Fibroblast of peridontal ligament (primary cell): ENCODE measurements around the gene LRSAM1.
"Not testable (repeated sequence)": the region's sequence is repeated elsewhere in the genome, so short reads cannot be mapped to it uniquely, and the experiment has no call there.

Experiments
- DNase-seq: peaks from one replicate; pipeline ENCODE4 v3.0.0-alpha.2; 2010; ENCODE audit errors: extremely low read depth

Gene LRSAM1

DNA sequence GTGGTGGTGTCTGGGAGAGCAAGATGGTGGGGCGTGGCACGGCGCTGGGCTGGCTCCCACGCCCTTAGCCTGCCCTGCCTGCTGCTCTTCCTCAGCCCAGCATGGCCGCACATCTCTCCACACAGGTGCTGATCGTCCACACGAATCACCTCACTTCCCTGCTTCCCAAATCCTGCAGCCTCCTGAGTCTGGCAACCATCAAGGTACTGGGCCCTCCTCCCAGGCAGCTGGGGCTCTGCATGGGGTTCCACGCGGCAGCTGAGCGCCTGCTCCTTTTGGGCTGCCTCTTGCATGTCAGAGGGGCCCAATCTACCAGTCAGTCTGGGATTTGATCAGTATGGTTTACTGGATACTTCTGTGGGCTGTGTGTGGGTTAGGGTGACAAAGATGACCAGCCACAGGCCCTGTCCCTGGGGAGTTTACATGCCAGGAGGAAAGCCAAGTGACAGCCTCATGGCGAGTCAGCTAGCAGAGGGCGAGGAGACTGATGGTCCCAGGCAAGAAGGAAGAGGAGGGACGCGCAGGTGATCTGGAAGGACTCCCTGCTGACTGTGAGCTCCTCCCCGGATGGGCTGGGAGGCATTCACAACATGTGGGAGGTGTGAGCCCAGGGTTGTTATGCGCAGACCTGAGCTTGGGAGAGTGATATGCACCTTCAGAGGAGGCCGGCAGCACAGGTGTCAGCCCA, 6.0 kb downstream of the LRSAM1 start:
- no peak for DNase-seq

- no peak for DNase-seq
Measured at GRCh38 chr9:127458921-127459320, 7.6 kb downstream of the LRSAM1 start.

DNA sequence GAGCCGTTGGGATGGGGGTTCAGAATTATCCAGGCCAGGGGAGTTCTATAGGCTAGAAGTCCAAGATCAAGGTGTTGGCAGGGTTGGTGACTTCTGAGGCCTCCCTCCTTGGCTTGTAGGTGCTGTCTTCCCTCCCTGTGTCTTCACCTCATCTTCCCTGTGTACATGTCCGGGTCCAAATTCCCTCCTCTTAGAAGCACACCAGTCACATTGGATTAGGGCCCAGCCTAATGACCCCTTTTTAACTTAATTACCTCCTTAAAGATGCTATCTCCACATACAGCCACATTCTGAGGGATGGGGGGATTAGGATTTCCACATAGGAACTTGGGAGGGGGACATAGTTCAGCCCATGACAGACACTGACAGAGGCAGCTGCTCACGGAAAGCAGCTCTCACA, 12.1 kb downstream of the LRSAM1 start:
- DNase-seq: no peak

GRCh38 chr9:127463911-127464310, 12.6 kb downstream of the LRSAM1 start:
- no peak for DNase-seq

DNA sequence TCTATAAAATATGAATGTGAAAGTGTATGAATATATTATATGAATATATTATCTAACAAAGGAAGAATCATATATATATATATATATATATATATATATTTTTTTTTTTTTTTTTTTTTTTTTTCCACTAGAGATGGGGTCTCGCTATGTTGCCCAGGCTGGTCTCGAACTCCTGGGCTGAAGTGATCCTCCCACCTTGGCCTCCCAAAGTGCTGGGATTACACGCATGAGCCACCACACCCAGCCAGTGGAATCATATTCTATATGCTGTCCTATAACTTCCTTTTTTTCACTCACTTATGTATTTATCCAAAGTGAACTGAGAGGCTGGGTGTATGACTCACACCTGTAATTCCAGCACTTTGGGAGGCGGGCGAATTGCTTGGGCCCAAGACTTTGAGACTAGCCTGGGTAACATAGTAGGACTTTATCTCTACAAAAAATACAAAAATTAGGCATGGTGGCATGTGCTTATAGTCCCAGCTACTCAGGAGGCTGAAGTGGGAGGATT, 15.2 kb downstream of the LRSAM1 start:
- DNase-seq: not testable (repeated sequence)

DNA sequence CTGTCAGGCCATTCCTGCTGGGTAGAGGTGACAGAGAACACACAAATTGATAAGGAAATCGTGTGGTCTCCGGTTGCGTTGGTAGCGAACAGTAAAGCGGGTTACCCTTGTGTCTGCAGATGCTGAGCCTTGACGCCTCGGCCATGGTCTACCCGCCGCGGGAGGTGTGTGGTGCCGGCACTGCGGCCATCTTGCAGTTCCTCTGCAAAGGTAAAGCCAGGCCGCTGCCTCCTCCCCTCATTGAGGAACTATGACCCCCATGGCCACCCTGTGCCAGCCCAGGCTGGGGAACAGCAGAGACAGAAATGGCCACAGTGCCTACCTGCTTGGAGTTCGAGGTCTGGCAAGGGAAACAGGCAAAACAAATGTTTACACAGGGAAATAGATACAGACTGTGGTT, 16.3 kb downstream of the LRSAM1 start:
- DNase-seq: no peak

DNA sequence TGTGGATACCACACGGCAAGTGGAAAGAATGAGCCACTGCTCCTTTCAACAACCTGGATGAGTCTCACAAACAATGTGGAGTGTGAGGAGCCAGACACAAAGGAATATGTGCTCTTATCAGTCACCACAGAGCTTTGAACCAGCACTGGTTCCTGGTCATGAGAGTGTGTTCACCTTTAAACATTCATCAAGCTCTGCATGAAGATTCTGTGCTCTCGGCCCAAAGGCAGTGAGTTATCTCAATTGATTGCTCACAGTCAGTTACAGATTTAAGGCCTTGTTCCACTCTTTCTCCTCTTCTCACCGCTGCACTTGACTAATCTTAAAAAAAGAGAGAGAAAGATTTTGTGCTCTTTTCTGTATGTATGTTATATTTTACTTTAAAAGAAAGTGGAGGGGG, 19.4 kb downstream of the LRSAM1 start:
- DNase-seq: no peak

GRCh38 chr9:127473501-127473900, 22.2 kb downstream of the LRSAM1 start:
- no peak for DNase-seq

GRCh38 chr9:127473932-127474331, 22.6 kb downstream of the LRSAM1 start:
- no peak for DNase-seq

DNA sequence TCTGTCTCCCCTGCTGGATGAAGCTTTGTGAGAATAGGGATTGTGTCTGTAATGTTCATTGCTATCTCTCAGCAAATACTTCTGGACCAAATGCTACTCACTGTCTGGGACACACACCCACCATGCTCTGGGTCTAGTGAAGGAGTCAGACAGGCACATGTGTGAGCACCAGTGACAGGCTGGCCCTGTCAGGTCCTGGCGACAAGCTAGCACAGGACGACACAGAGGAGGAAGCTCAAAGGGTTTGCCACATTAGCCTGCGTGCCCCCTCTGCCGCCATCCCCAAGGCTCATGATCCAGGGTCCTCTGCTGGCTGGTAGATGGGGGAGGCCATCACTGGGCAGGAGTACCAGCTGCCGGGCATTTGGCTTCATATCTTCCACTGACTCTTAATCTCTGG, 23.3 kb downstream of the LRSAM1 start:
- DNase-seq: no peak

DNA sequence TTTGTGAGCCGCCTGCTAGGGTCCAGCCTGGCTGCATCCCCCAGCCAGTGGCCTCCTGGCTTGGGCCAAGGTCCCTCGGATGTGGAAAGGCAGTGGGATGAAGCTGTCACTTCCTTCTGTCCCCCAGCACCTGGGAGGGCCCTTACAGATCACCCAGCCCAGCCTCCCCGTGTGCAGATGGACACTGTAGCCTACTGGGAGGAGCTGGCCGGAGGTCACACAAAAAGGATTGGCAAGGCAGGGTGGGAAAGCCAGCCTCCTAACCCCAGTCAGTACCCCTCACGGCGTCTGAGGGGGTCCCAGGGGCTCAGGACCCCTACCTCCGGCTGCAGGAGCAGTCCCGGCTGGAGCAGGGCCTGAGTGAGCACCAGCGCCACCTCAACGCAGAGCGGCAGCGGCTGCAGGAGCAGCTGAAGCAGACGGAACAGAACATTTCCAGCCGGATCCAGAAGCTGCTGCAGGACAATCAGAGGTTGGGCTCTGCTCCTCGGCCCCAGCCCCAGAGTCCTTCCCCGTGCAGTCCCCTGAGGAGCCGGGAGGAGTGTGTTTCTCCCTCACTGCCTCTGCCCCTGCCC, 28.3 kb downstream of the LRSAM1 start:
- DNase-seq: no peak

DNA sequence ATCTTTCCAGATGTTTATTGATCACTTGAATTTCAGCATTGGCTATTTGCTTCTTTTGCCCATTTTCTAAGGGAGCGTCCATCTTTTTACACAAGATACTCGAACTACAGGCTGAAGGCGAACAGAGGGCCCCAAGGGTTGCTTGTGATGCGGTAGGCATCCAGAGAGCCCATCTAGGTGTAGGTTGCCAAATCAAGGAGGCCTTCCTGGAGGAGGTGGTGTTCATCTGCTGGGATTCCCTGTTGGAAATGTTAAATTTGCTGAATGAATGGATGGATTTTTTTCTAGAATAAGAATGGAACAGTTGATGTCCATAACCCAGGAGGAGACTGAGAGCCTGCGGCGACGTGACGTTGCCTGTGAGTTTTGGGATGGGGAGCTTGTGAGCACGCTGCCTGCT, 31.4 kb downstream of the LRSAM1 start:
- DNase-seq: no peak

DNA sequence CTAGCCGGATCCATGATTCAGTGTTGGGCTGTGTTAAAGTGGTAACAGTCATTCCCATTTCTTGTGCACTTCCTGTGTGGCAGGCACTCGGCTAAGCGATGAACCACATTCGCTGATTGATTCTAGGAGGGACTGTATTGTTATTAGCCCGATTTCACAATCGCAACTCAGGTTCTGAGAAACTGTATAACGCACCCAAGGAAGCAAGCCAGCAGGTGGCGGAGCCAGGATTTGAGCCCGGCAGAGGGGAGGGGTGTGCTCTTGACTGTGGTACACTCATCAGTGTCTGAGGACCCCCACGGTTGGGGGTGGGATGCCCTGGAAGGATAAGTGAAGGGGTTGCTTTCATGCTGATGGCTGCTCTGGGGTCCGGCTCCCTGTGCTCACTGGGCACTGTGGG, 34.7 kb downstream of the LRSAM1 start:
- DNase-seq: no peak

- no peak for DNase-seq
Measured at GRCh38 chr9:127488946-127489345, 37.6 kb downstream of the LRSAM1 start.

DNA sequence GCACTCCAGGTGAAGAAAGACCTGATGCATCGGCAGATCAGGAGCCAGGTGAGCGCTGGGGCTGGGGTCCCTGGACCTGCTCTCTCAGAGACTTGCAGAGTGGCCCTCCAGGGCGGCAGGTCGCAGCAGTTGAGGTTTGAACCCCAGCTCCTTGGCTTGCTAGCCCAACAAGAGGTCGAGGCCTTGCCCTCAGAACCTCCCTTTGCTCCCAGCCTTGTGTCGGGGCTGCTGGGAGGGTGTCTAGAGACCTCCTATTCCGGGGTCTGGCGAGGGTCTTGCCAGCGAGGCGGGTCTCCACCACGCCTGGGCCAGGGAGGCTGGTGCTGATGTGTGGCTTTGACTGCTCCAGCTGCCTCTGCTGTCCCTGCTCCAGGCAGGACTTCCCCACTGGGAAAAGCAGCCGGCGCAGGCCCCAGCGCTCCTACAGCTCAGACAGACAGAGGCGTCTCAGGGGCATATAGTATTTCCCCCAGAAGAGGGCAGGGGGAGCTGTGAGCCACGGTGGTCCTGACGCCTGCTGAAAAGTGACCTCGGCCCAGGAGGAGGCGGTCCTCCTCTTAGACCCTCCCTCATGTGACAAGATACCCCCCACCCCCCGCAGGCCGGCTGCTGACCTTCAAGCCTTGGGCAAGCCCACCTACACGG, 38.3 kb downstream of the LRSAM1 start:
- DNase-seq: no peak

- DNase-seq: no peak
Measured at GRCh38 chr9:127490535-127491230, 39.4 kb downstream of the LRSAM1 start.

GRCh38 chr9:127491516-127491915, 40.2 kb downstream of the LRSAM1 start:
- no peak for DNase-seq

GRCh38 chr9:127492616-127493015, 41.3 kb downstream of the LRSAM1 start:
- DNase-seq: no peak

- no peak for DNase-seq
Measured at GRCh38 chr9:127493592-127494303, 42.4 kb downstream of the LRSAM1 start.

DNA sequence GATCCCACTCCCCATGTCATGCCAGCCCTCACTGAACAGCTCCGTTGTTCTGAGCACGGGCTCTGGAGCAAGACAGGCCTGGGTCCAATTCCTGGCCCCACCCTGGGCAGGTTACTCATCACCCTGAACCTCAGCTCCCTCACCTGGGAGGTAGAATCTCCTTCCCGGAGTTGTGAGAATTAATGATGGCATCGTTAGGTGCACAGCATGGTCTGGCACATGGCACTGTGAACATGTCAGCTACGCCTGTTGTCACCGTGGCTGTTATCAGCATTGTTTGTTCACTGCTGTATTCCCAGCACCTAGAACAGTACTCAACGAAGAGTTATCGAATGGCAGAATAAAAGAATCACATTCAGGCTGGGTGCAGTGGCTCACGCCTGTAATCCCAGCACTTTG, 43.0 kb downstream of the LRSAM1 start:
- DNase-seq: no peak

- DNase-seq: no peak
Measured at GRCh38 chr9:127495884-127496555, 44.7 kb downstream of the LRSAM1 start.
